Keratinocyte (primary cell): ENCODE results near the gene UGT2A3. TPM values are rescaled to one million over a fixed set of nuclear protein-coding genes. Genes with fewer than 3 reads are reported as not detected.

ENCODE experiments used
- DNase-seq: peaks from one replicate; pipeline ENCODE4 v3.0.0-alpha.2; 2011; ENCODE audit warnings: low read depth, missing footprints, low spot score
- FAIRE-seq: peaks from 2 replicates; lab custom pipeline; 2011; peaks lifted over from hg19 to GRCh38; lab: Jason Lieb, UNC
- H2AFZ ChIP-seq: 2 replicates; pipeline ENCODE4 v1.6.0; 2012; ENCODE audit warnings: low read length, control low read depth, inconsistent platforms; ENCODE audit not compliant: control insufficient read depth
- H3K27ac ChIP-seq: 2 replicates; pipeline ENCODE4 v1.5.1; 2011; ENCODE audit warnings: low read length; ENCODE audit not compliant: control insufficient read depth, insufficient read depth
- H3K27me3 ChIP-seq: 3 replicates; pipeline ENCODE4 v1.6.0; 2011; ENCODE audit warnings: low read length; ENCODE audit not compliant: control insufficient read depth, insufficient read depth; ENCODE audit errors: extremely low read depth
- H3K36me3 ChIP-seq, 2 experiments: 2 replicates in 1 of 2; 3 replicates in 1 of 2; pipeline ENCODE4 v1.5.1; 2011; ENCODE audit warnings: low read length in 2 of 2, mild to moderate bottlenecking in 1 of 2; ENCODE audit not compliant: control insufficient read depth in 2 of 2, insufficient read depth in 2 of 2; ENCODE audit errors: extremely low read depth in 1 of 2
- H3K4me1 ChIP-seq: 3 replicates; pipeline ENCODE4 v1.5.1; 2011; ENCODE audit warnings: low read length; ENCODE audit not compliant: control insufficient read depth, insufficient read depth; ENCODE audit errors: extremely low read depth
- H3K4me2 ChIP-seq: 3 replicates; pipeline ENCODE4 v1.6.0; 2011; ENCODE audit warnings: low read depth, low read length; ENCODE audit not compliant: control insufficient read depth, insufficient read depth; ENCODE audit errors: extremely low read depth
- H3K4me3 ChIP-seq, 3 experiments: fragments of 200-600 bp in 1 of 3; sonication (generic) in 1 of 3; 2 replicates in 2 of 3; 3 replicates in 1 of 3; pipeline ENCODE4 v1.5.1; 2011 to 2016; ENCODE audit warnings: low read length in 3 of 3, mild to moderate bottlenecking in 3 of 3, control low read depth in 2 of 3, inconsistent platforms in 1 of 3, low read depth in 1 of 3, mixed read lengths in 1 of 3, mixed run types in 1 of 3, moderate library complexity in 1 of 3; ENCODE audit not compliant: control insufficient read depth in 2 of 3, insufficient read depth in 2 of 3; ENCODE audit errors: extremely low read depth in 1 of 3
- H3K79me2 ChIP-seq: 2 replicates; pipeline ENCODE4 v1.6.0; 2012; ENCODE audit warnings: low read length; ENCODE audit not compliant: control insufficient read depth, insufficient read depth
- H3K9ac ChIP-seq: 3 replicates; pipeline ENCODE4 v1.6.0; 2011; ENCODE audit warnings: low read length; ENCODE audit not compliant: control insufficient read depth, insufficient read depth; ENCODE audit errors: extremely low read depth
- H3K9me1 ChIP-seq: 3 replicates; pipeline ENCODE4 v1.6.0; 2011; ENCODE audit warnings: low read length; ENCODE audit not compliant: control insufficient read depth, insufficient read depth; ENCODE audit errors: extremely low read depth
- H3K9me3 ChIP-seq: 2 replicates; pipeline ENCODE4 v1.5.1; 2012; ENCODE audit warnings: low read depth, low read length; ENCODE audit not compliant: control insufficient read depth
- H4K20me1 ChIP-seq: 3 replicates; pipeline ENCODE4 v1.6.0; 2011; ENCODE audit warnings: low read length; ENCODE audit not compliant: control insufficient read depth, insufficient read depth; ENCODE audit errors: extremely low read depth
- CTCF ChIP-seq, 3 experiments: IDR thresholded peaks in 1 of 3; conservative IDR thresholded peaks in 1 of 3; optimal IDR thresholded peaks in 1 of 3; 2 replicates in 2 of 3; 3 replicates in 1 of 3; pipeline versions ENCODE3 to v1.5.1; 2011; ENCODE audit warnings: low read length in 3 of 3, mild to moderate bottlenecking in 3 of 3, moderate library complexity in 2 of 3, control low read depth in 1 of 3, inconsistent platforms in 1 of 3; ENCODE audit not compliant: insufficient read depth in 2 of 3; ENCODE audit errors: extremely low read depth in 1 of 3
- EZH2 ChIP-seq: IDR thresholded peaks from one replicate; pipeline ENCODE4 v1.6.1; 2012; ENCODE audit warnings: inconsistent platforms, mild to moderate bottlenecking, low read length, moderate library complexity
- dilution Hi-C: fragments of 300-500 bp; cut with MboI; formaldehyde crosslinking; loops from one replicate; pipeline ENCODE4 v1.7.0; 2020; ENCODE audit warnings: low sequenced_read_pairs; ENCODE audit not compliant: extremely low pct_ligation_motif_present
- polyA plus RNA-seq, 5 experiments: library from polyadenylated mRNA; depleted of rRNA in 3 of 5; stranded (reverse) in 3 of 5; stranded (forward) in 1 of 5; unstranded in 1 of 5; fragments of >200 nt; gene quantifications; 1 replicate in 1 of 5; 2 replicates in 3 of 5; 3 replicates in 1 of 5; pipeline versions ENCODE4 v1.2.1 to v1.2.3, GENCODE V29; 2011 to 2012; ENCODE audit warnings: missing spikeins in 2 of 5, low read depth in 1 of 5, low replicate concordance in 1 of 5

The UGT2A3 gene
- polyA plus RNA-seq, 1 donor (not counting 4 experiments of a cell fraction or from before 2014, with no cell fraction given): not detected

GRCh38 chr4:68912807-68913206, 38.8 kb downstream of the UGT2A3 start:
- Histone ChIP-seq H3K4me3 (no peak overlapping the region), H3K36me3 (no peaks in the 10 kb centered on the region), H3K27ac (no peak overlapping the region), H3K9me3 (no peaks in the 10 kb centered on the region), H3K4me1 (no peaks in the 10 kb centered on the region), H3K9me1 (no peaks in the 10 kb centered on the region), H3K79me2 (no peaks in the 10 kb centered on the region), H3K9ac (no peak overlapping the region), H2AFZ (no peak overlapping the region), H3K27me3 (no peaks in the 10 kb centered on the region), H4K20me1 (no peaks in the 10 kb centered on the region), H3K4me2 (no peak overlapping the region)
- no peak for DNase-seq
- no peak for TF ChIP-seq CTCF (optimal IDR thresholded peaks at IDR 0.05 in 1 of 3, IDR thresholded peaks at IDR 0.05 in 1 of 3, conservative IDR thresholded peaks at IDR 0.05 in 1 of 3; ENCODE audit: extremely low read depth in 1 of 3, insufficient read depth in 2 of 3, low read length in 3 of 3)
- no peak for TF ChIP-seq EZH2
- dilution Hi-C loops: no loop called here
- no peak for FAIRE-seq

GRCh38 chr4:68909385-68909784, 42.2 kb downstream of the UGT2A3 start:
- FAIRE-seq (no peak), DNase-seq (no peak)
- no peak overlapping the region for H3K4me3 ChIP-seq
- no peaks in the 10 kb centered on the region for H3K4me1 ChIP-seq
- no peaks in the 10 kb centered on the region for H3K79me2 ChIP-seq
- no peak overlapping the region for H3K9ac ChIP-seq
- no peak overlapping the region for H3K27ac ChIP-seq
- dilution Hi-C loops: no loop called here
- no peaks in the 10 kb centered on the region for H3K27me3 ChIP-seq
- no peaks in the 10 kb centered on the region for H3K36me3 ChIP-seq
- TF ChIP-seq CTCF (optimal IDR thresholded peaks at IDR 0.05 in 1 of 3, IDR thresholded peaks at IDR 0.05 in 1 of 3, conservative IDR thresholded peaks at IDR 0.05 in 1 of 3; ENCODE audit: extremely low read depth in 1 of 3, insufficient read depth in 2 of 3, low read length in 3 of 3) (no peak), EZH2 (no peak)
- no peaks in the 10 kb centered on the region for H3K9me1 ChIP-seq
- H4K20me1 ChIP-seq: no peaks in the 10 kb centered on the region
- H3K4me2 ChIP-seq: no peak overlapping the region
- H3K9me3 ChIP-seq: no peaks in the 10 kb centered on the region
- H2AFZ ChIP-seq: no peak overlapping the region
